NCI-H1417 (cell line): ENCODE data around the gene AKR7A2.
"Not testable (repeated sequence)": the region's sequence is repeated elsewhere in the genome, so short reads cannot be mapped to it uniquely, and the experiment has no call there.

Experiments used
- DNase-seq, 3 experiments: peaks; one replicate each; lab custom pipeline; 2025; lab: John Stamatoyannopoulos, UW

The AKR7A2 gene

DNA sequence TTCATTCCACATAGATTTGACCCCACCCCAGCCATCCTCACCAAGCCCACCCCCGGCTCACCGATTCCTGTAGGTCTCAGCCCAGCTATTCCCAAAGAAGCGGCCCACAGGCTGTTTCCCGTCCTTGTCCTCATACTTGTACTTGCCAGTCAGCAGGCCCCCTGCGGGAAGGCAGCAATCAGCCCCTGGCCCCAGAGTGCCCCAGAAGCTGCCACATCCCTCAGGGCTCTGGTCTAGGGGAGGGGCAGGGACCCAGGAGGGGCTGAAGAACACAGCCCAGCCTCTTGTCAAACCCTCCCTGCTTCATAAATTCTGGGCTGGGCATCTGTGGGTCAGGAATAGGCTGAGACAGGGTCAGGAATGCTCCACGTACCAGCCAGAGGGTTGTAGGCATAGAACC is 5.0 kb downstream of the AKR7A2 start:
- DNase-seq, result no peak

DNA sequence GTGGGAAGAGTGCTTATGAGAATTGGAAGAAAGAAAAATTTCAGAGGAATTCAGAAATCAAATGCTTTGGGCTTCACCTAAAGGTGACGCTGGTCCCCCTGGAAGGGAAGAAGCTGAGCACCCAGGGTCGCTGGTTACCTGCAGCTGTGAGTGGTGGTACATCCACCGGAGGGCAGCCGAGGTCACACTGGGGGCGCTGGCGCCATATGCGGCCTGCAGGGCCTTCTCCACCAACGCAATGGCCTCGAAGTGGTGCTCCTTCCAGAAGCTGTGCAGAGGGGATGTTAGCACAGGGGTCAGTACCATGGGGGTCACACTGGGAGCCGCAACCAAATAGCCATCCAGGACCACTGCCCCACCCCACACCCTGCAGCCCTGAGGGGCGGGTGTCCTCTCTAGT is 6.1 kb downstream of the AKR7A2 start:
- DNase-seq, result no peak

DNA sequence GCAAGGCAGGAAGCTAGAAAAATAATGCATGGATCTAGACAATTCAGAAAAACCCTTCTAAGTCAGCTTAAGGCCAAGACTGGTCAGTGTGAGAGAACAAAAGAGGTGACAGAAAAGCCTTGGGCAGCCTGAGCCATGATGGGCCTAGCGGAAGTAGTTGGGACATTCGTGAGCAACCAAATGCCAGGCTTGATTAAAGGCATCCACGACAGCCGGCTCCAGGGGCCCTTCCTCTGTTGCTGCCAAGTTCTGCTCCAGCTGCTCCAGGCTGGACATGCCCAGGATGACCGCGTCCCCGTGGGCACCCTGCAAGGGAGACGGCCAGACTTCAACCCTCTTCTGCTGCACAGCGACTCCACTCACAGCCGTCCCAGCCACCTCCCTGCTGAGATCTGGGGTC is 7.9 kb downstream of the AKR7A2 start:
- DNase-seq, result not testable (repeated sequence)

DNA sequence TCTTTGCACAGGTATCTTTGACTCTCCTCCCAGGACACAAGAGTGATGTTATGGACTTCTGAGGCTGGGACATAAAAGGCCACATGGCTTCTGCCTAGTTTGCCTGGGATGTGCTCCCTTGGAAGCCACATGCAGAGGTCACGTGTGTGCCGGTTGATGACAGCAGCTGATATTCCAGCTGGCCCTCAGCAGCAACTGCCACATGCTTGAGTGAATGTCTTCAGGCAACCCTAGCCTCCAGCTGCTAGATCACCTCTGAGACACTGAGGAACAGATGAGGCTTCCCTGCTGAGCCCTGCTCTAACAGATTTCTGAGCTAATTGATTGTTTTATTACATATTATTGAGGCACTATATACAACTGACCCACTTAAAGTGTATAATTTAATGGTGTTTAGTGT is 11.7 kb downstream of the AKR7A2 start:
- DNase-seq, result no peak

DNA sequence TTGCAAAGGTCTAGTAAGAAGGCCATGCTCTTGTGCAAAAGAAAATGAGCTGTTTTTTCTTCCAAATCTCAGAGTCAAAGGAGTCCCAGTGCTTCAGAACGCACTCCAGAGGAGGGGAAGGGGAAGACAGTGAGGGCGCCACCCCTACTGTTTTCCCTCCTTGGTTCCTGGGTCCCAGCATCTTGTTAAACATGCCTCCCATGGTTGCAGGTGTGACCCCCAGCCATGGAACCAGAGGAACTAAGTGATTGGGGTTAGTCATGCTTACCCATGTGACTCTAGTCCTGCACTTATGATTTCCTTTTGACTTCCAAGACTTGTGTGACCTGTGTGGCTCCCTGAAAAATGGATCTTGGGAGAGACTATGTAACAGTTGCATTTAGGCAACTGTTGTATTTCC is 17.3 kb downstream of the AKR7A2 start:
- no peak for DNase-seq

DNA sequence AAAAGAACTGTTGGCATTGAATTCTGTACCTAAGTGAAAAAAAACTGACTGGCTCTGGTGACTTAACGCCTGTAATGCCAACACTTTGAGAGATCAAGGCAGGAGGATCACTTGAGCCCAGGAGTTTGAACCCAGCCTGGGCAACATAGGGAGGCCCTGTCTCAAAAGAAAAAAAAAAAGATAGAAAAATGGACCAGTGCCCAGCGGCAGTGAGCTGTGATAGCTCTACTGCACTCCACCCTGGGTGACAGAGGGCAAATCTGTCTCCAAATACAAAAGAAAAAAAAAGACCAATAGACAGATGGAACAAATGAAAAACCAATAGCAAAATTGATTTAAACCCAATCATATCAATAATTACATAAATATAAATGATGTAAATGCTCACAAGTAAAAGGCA is 22.7 kb downstream of the AKR7A2 start:
- no peak for DNase-seq

DNA sequence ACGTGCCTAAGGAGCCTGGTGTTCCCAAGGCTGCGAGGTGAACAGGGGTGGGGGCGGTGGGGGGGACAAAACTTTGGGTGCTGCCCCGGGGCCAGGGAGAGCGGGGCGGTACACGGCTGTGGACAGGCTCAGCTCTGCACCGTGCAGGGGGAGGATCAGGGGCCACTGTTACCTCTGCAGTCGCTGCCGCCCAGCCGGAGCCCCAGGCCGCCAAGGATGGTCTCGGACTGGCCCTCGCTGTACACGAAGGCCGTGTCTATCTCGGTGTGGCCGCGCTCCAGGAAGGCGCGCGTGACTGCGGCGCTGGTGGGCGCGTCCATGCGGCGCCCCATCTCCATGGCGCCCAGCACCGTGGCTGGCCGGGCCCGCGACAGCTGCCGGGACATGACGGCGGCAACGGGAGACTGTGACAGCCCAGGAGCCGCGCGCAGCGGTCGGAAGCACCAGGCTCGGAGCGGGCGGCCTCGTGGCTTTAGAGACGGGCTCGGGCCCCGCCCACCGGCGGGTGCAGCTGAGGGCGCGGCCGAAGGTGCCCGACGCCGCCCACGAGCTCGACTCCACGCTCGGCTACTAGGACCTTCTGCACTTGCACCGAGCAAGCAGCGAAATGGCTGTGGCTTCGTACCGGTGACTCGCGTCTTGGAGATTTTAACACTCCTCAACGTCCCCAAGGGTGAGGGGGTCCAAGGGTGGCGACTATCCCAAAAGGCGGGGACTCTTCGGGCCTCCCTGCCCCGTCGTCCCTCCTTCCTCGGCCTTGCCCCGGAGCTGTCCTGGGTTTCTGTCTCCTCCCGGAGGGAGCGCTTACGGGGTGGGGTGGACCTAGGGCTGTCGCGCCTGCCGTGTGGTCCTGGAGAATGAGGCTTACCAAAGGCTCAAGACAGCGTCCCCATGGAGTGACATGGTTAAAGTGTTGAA is 23.4 kb downstream of the AKR7A2 start, which contains the start of gene AKR7A3:
AKR7A3 (minus strand) TSS at position 447 of the 918 bp plus-strand sequence; CDS start at position 386, 61 bp downstream.
- not testable (repeated sequence) for DNase-seq

DNA sequence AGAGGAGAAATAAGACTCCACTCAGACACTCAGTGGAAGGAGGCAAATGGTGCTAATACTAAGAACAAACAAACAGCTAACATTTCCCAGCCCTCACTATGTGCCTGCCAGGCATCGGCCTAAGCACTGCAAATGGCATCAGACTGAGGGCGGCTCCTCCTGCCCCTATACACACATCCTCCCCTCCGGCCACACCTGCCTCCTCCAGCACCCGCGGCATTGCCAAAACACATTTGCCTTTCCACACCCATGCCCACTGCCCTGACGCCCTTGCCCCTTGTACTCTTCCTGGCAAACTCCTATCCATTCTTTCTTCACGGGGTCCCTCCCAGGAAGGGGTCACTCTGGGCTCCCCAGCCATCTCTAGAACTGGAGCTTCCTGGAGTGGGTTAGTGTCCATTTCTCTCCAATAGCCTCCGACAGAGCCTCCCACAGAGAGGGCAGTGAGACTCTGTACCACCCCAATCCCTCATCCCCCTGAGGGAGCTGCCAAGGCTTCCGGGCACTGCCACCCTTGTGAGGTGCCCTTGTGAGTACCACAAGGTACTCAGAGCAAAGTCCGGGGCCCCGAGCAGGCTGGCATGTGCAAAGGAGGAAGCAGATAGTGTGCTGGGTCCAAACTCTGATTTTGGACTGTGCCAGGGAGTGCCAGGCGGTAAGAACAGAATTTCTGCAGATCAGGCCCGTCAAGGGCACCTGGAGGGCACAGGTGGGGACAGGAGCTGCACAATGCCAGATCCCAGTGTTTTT is 24.3 kb downstream of the AKR7A2 start:
- no peak for DNase-seq

DNA sequence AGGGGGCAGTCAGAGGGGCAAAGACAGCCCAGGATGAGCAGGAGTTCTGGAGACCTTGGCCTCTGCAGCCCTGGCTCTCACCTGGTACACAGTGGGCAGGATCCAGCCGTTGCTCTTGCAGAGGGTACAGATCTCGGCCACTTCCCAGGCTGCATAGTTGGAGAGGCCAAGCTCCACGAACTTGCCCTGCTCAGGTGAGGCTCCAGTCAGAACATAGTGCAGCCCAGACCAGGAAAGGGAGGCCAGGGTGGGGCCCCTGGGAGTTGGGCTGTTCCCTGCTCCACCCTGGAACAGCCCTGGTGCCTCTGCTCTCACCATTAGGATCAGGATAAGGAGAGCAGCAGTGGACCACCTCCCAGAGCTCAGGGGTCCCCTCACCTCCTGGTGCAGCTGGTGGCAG is 26.1 kb downstream of the AKR7A2 start:
- DNase-seq, result not testable (repeated sequence)

DNA sequence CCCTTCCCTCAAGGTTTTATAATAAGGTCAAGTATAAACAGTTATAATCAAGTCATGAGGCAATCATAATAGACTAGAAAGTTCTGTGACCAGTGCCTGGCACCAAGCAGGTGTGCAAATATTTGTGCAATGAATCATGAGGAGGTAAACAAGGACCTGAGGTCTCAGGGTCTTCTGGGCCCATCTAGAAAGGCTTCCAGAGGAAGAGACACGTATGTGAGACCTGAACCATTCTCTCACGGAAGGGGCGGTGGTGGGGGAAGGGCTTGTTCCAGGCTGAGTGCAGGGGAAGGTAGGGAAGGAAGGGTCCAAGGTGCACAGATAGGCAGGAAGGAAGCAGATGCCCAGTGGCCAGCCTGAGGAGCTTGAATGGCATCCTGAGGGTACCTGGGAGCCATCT is 26.6 kb downstream of the AKR7A2 start:
- not testable (repeated sequence) for DNase-seq

DNA sequence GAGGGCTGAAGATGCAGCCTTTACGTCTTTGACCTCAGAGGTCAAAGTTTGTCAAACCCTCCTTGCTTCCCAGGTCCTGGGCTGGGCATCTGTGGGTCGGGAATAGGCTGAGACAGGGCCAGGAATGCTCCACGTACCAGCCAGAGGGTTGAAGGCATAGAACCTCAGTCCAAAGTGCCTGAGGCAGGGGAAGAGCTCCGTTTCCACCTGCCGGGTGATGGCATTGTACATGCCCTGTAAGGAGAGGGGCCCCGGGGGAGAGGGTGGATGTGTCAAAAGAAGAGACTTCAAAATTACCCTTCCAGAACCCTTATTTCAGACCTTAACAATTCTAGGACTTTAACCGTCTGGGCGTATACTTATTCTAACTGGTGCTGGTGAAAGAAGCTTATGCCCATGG is 27.1 kb downstream of the AKR7A2 start:
- no peak for DNase-seq

DNA sequence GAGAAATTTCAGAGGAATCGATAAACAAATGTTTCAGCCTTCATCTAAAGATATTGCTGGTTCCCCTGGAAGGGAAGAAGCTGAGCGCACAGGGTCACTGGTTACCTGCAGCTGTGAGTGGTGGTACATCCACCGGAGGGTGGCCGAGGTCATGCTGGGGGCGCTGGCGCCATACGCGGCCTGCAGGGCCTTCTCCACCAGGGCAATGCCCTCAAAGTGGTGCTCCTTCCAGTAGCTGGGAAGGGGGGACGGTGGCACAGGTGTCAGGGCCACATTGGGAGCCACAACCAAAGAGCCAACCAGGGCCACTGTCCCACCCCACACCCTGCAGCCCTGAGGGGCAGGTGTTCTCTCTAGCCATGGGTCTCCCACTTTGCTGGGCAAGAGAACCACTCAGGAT is 28.1 kb downstream of the AKR7A2 start:
- DNase-seq, result no peak

DNA sequence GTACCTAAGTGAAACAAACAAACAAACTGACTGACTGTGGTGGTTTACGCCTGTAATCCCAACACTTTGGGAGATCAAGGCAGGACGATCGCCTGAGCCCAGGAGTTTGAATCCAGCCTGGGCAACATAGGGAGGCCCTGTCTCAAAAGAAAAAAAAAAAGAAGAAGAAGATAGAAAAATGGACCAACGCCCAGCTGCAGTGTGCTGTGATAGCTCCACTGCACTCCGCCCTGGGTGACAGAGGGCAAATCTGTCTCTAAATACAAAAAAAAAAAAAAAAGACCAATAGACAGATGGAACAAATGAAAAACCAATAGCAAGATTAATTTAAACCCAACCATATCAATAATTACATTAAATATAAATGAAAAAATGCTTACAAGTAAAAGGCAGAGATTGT is 37.3 kb downstream of the AKR7A2 start:
- DNase-seq, result no peak

DNA sequence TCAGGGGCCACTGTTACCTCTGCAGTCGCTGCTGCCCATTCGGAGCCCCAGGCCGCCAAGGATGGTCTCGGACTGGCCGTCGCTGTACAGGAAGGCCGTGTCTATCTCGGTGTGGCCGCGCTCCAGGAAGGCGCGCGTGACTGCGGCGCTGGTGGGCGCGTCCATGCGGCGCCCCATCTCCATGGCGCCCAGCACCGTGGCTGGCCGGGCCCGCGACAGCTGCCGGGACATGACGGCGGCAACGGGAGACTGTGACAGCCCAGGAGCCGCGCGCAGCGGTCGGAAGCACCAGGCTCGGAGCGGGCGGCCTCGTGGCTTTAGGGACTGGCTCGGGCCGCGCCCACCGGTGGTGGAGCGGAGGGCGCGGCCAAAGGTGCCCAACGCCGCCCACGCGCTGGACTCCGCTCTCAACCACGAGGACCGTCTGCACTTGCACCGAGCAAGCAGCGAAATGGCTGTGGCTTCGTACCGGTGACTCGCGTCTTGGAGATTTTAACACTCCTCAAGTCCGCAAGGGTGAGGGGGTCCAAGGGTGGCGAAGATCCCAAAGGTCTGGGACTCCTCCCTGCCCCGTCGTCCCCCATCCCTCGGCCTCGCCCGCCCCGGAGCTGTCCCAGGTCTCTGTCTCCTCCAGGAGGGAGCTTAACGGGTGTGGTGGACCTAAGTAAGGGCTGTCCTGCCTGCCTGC is 38.0 kb downstream of the AKR7A2 start:
- not testable (repeated sequence) for DNase-seq

DNA sequence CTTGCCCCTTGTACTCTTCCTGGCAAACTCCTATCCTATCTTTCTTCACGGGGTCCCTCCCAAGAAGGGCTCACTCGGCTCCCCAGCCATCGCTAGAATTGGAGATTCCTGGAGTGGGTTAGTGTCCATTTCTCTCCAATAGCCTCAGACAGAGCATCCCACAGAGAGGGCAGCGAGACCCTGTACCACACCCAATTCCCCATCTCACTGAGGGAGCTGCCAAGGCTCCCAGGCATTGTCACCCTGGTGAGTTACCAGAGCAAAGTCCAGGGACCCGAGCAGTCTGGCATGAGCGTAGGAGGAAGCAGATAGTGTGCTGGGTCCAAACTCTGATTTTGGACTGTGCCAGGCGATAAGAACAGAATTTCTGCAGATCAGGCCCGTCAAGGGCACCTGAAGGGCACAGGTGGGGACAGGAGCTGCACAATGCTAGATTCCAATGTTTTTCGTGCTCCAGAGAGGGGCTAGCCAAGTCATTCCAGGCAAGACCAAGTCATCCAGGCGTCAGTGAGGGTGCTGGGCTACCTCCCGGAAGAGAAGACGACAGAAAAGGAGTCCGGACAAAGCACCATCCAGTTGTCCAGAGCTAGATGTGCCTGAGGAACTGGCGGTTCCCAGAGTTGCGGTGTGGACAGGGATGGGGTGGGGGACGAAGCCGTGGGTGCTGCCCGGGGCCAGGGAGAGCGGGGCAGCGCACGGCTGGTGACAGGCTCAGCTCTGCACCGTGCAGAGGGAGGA is 38.7 kb downstream of the AKR7A2 start:
- no peak for DNase-seq

DNA sequence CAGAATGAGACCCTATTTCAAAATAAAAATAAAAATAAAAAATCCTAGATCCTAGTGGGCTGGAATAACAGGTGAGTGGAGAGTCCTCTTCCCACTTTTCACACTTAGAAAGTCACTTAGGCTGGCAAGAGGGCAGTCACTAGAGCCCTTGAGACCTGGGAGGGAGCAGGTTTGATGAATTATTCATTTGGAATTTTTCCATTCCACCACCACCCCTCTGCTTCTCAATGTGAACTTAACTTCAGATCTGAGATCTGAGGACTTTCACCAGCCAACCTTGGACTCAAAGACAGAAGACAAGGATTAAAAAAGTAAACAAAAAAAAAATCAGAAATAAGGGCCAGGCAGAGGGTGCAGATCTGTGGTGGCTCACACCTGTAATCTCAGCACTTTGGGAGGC is 39.9 kb downstream of the AKR7A2 start:
- DNase-seq, result no peak

DNA sequence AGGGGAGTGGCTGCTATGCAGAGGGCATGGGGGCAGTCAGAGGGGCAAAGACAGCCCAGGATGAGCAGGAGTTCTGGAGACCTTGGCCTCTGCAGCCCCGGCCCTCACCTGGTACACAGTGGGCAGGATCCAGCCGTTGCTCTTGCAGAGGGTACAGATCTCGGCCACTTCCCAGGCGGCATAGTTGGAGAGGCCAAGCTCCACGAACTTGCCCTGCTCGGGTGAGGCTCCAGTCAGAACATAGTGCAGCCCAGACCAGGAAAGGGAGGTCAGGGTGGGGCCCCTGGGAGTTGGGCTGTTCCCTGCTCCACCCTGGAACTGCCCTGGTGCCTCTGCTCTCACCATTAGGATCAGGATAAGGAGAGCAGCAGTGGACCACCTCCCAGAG is 41.6 kb downstream of the AKR7A2 start:
- DNase-seq, result not testable (repeated sequence)

DNA sequence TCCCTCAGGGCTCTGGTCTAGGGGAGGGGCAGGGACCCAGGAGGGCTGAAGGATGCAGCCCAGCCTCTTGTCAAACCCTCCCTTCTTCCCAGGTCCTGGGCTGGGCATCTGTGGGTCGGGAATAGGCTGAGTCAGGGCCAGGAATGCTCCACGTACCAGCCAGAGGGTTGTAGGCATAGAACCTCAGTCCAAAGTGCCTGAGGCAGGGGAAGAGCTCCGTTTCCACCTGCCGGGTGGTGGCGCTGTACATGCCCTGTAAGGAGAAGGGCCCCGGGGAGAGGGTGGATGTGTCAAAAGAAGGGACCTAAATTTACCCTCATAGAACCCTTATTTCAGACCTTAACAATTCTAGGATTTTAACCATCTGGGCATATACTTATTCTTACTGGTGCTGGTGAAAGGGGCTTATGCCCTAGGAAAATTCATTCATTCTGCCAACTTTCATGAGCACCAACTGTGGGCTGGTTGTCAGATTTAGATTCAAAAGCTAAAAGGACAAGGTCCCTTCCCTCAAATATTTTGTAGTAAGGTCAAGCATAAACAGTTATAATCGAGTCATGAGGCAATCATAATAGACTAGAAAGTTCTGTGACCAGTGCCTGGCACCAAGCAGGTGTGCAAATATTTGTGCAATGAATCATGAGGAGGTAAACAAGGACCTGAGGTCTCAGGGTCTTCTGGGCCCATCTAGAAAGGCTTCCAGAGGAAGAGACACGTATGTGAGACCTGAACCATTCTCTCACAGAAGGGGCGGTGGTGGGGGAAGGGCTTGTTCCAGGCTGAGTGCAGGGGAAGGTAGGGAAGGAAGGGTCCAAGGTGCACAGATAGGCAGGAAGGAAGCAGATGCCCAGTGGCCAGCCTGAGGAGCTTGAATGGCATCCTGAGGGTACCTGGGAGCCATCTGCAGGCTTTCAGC is 42.3 kb downstream of the AKR7A2 start:
- DNase-seq, result not testable (repeated sequence)

DNA sequence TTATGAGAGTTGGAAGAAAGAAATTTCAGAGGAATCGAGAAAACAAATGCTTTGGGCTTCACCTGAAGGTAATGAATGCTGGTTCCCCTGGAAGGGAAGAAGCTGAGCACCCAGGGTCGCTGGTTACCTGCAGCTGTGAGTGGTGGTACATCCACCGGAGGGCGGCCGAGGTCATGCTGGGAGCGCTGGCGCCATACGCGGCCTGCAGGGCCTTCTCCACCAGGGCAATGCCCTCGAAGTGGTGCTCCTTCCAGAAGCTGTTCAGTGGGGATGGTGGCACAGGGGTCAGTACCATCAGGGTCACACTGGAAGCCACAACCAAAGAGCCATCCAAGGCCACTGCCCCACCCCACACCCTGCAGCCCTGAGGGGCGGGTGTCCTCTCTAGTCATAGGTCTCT is 43.5 kb downstream of the AKR7A2 start:
- DNase-seq, result no peak

DNA sequence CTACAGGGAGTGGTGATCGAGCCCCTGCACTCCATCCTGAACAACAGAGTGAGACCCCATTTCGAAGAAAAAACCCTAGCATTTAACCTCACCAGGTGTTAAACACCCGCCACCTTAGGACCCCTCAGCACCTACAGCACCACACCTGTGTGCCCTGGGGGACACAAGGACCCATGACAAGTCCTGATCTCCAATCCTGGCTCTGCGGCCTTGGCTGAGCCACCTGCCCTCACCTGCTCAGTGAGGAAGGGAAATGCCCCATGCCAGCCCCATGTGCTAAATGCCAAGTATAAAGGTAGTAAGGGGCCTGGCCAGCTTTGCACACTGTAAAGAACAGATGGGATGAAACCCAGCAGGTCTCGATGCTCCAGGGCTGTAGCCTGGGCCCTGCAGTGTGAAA is 49.2 kb downstream of the AKR7A2 start:
- DNase-seq, result no peak

DNA sequence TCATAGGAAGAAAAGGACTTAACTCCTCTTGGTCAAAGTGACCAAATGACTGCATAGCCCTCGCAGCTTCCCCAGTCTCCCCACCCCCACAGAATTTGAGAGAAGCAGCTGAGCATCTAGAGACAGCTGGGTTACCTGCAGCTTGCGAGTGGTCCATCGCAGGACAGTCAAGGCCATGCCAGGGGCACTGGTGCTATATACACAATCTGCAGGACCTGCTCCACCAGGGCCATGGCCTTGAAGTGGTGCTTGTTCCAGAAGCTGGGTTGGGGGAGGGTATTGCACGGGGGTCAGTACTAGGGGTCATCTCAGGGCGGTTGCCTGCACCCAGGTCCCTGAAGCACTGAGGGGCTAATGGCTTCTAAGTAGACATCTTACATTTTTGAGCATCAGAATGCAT is 49.9 kb downstream of the AKR7A2 start:
- DNase-seq, result no peak
